Measurements from ENCODE around the gene AXIN1.
"Not testable (repeated sequence)": the region's sequence is repeated elsewhere in the genome, so short reads cannot be mapped to it uniquely, and the experiment has no call there.

- TF ChIP-seq CTCF, EZH2phosphoT487 (IDR thresholded peaks at IDR 0.05): not testable (repeated sequence)
These were observed 10.6 kb downstream of the AXIN1 start for GRCh38 chr16:341974-342336.

Data from neural progenitor cell (in vitro differentiated cells).